GM21825 (cell line): ENCODE measurements around the gene CRB3.
"Not testable (repeated sequence)": the region's sequence is repeated elsewhere in the genome, so short reads cannot be mapped to it uniquely, and the experiment has no call there.

Experiments
- ATAC-seq: cut with Tn5 transposase; IDR thresholded peaks from one replicate; pipeline ENCODE4 v1.9.1; 2021; ENCODE audit warnings: mild to moderate bottlenecking, moderate library complexity; ENCODE audit not compliant: unreplicated experiment

Gene CRB3

GRCh38 chr19:6464070-6464873, at the start of gene CRB3:
Gene CRB3, plus strand, starts transcription at chr19:6464271. Its CDS starts 431 bp downstream, at chr19:6464702.
- ATAC-seq = no peak

- ATAC-seq = no peak
Measured at GRCh38 chr19:6414793-6415590, 49.1 kb upstream of the CRB3 start.

- no peak for ATAC-seq
Measured at GRCh38 chr19:6415591-6416190, 48.4 kb upstream of the CRB3 start.

GRCh38 chr19:6416658-6417405, 47.2 kb upstream of the CRB3 start:
- ATAC-seq = no peak

GRCh38 chr19:6417713-6418561, 46.1 kb upstream of the CRB3 start:
- ATAC-seq = no peak

GRCh38 chr19:6418562-6418932, 45.5 kb upstream of the CRB3 start:
- ATAC-seq = no peak

- no peak for ATAC-seq
Measured at GRCh38 chr19:6421075-6422014, 42.7 kb upstream of the CRB3 start.

- ATAC-seq = no peak
Measured at GRCh38 chr19:6423499-6424194, 40.4 kb upstream of the CRB3 start.

GRCh38 chr19:6424195-6424938, 39.7 kb upstream of the CRB3 start, which contains the start of gene KHSRP:
Gene KHSRP, minus strand, starts transcription at chr19:6424811. Its CDS starts 110 bp downstream, at chr19:6424701.
- peak; percentile 1 for ATAC-seq

- ATAC-seq = peak; percentile 84
Measured at GRCh38 chr19:6424939-6425731, 38.9 kb upstream of the CRB3 start.

GRCh38 chr19:6425732-6426620, 38.1 kb upstream of the CRB3 start:
- no peak for ATAC-seq

- no peak for ATAC-seq
Measured at GRCh38 chr19:6427131-6427530, 36.9 kb upstream of the CRB3 start.

- ATAC-seq = not testable (repeated sequence)
Measured at GRCh38 chr19:6428692-6429418, 35.2 kb upstream of the CRB3 start.

- ATAC-seq = no peak
Measured at GRCh38 chr19:6429419-6430221, 34.5 kb upstream of the CRB3 start.
